Loucy (cell line): ENCODE measurements around the gene SLAMF1.

Source experiments
- H2AFZ ChIP-seq: fragments of 200-600 bp; sonication (generic); 2 replicates; pipeline ENCODE4 v1.6.0; 2016; ENCODE audit warnings: antibody characterized with exemption, mild to moderate bottlenecking, low read length, moderate library complexity
- H3F3A ChIP-seq: fragments of 200-600 bp; 2 replicates; pipeline ENCODE4 v1.6.0; 2016; ENCODE audit warnings: antibody characterized with exemption, low read depth, mild to moderate bottlenecking
- H3K27me3 ChIP-seq: fragments of 200-600 bp; sonication (generic); 2 replicates; pipeline ENCODE4 v1.6.1; 2014; ENCODE audit warnings: low read length, mild to moderate bottlenecking; ENCODE audit not compliant: insufficient read depth, poor library complexity, severe bottlenecking
- H3K36me3 ChIP-seq: fragments of 200-600 bp; sonication (generic); 2 replicates; pipeline ENCODE4 v1.6.1; 2016; ENCODE audit warnings: low read length; ENCODE audit not compliant: insufficient read depth
- H3K4me1 ChIP-seq: fragments of 200-600 bp; sonication (generic); 2 replicates; pipeline ENCODE4 v1.5.1; 2014; ENCODE audit warnings: low read length, mild to moderate bottlenecking; ENCODE audit not compliant: insufficient read depth, poor library complexity, severe bottlenecking
- H3K4me2 ChIP-seq: fragments of 200-600 bp; sonication (generic); 2 replicates; pipeline ENCODE4 v1.6.0; 2014; ENCODE audit warnings: antibody characterized with exemption, low read length, low read depth, mild to moderate bottlenecking; ENCODE audit not compliant: poor library complexity, severe bottlenecking
- H3K4me3 ChIP-seq: fragments of 200-600 bp; sonication (generic); 2 replicates; pipeline ENCODE4 v1.5.1; 2014; ENCODE audit warnings: low read length, mild to moderate bottlenecking, mixed read lengths; ENCODE audit not compliant: poor library complexity, severe bottlenecking
- H3K79me2 ChIP-seq: fragments of 200-600 bp; sonication (generic); 2 replicates; pipeline ENCODE4 v1.6.1; 2014; ENCODE audit warnings: low read length; ENCODE audit not compliant: insufficient read depth
- H3K9ac ChIP-seq: fragments of 200-600 bp; sonication (generic); 2 replicates; pipeline ENCODE4 v1.6.0; 2014; ENCODE audit warnings: mild to moderate bottlenecking, low read depth, low read length, moderate library complexity; ENCODE audit not compliant: poor library complexity, severe bottlenecking
- H3K9me2 ChIP-seq: fragments of 200-600 bp; sonication (generic); replicated peaks from 2 replicates; pipeline ENCODE4 v1.6.1; 2016; ENCODE audit warnings: low read depth, low read length, mixed read lengths
- H3K9me3 ChIP-seq: fragments of 200-600 bp; sonication (generic); 2 replicates; pipeline ENCODE4 v1.6.1; 2014; ENCODE audit warnings: mild to moderate bottlenecking, antibody characterized with exemption, low read length, low read depth; ENCODE audit not compliant: insufficient read depth
- H4K20me1 ChIP-seq: fragments of 200-600 bp; sonication (generic); 2 replicates; pipeline ENCODE4 v1.6.0; 2014; ENCODE audit warnings: antibody characterized with exemption, low read length, mild to moderate bottlenecking; ENCODE audit not compliant: insufficient read depth, poor library complexity, severe bottlenecking
- EZH2phosphoT487 ChIP-seq: fragments of 200-600 bp; IDR thresholded peaks from 2 replicates; pipeline ENCODE4 v1.6.1; 2018; ENCODE audit warnings: antibody characterized with exemption, mild to moderate bottlenecking, moderate library complexity, borderline replicate concordance
- TF ChIP-seq, protein P1 (sequence below): fragments of 200-600 bp; sonication (generic); conservative IDR thresholded peaks from 2 replicates; pipeline ENCODE4 v1.5.1; 2014; ENCODE audit warnings: mild to moderate bottlenecking, antibody characterized with exemption, low read length

The SLAMF1 gene

DNA sequence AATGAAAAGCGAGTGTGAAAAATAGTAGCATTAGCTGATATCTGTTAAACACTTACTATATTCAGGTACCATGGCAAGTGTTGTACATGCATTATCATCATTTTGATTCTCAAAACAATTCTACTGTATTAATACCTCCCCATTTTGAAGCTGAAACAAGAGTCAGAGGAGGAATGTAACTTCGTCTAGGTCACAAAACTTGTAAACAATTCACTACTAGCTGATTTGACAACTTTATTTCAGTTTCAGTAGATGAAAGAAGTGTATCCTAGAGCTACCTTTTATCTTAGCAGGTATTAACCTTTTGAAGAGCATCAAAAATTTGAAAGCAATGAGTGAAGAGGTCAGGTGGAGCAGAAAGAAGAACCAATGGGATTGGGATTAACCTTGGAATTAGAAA is 69.2 kb downstream of the SLAMF1 start:
- Histone ChIP-seq H3K79me2 (peaks cover 37% of the 10 kb centered on the region), H3K4me2 (peak overlapping the region; percentile 78), H4K20me1 (no peaks in the 10 kb centered on the region), H3K27me3 (peaks cover 15% of the 10 kb centered on the region), H3F3A (no peaks in the 10 kb centered on the region), H3K9ac (peak overlapping the region; percentile 75), H3K36me3 (no peaks in the 10 kb centered on the region), H3K9me2 (no peaks in the 10 kb centered on the region), H2AFZ (no peak overlapping the region), H3K4me1 (peaks cover 69% of the 10 kb centered on the region), H3K9me3 (no peaks in the 10 kb centered on the region; the same call in 1 of the 2 replicates), H3K4me3 (peak overlapping the region; percentile 74)
- TF ChIP-seq EZH2phosphoT487 = no peak
- TF ChIP-seq, protein P1, sequence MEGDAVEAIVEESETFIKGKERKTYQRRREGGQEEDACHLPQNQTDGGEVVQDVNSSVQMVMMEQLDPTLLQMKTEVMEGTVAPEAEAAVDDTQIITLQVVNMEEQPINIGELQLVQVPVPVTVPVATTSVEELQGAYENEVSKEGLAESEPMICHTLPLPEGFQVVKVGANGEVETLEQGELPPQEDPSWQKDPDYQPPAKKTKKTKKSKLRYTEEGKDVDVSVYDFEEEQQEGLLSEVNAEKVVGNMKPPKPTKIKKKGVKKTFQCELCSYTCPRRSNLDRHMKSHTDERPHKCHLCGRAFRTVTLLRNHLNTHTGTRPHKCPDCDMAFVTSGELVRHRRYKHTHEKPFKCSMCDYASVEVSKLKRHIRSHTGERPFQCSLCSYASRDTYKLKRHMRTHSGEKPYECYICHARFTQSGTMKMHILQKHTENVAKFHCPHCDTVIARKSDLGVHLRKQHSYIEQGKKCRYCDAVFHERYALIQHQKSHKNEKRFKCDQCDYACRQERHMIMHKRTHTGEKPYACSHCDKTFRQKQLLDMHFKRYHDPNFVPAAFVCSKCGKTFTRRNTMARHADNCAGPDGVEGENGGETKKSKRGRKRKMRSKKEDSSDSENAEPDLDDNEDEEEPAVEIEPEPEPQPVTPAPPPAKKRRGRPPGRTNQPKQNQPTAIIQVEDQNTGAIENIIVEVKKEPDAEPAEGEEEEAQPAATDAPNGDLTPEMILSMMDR = no peak

DNA sequence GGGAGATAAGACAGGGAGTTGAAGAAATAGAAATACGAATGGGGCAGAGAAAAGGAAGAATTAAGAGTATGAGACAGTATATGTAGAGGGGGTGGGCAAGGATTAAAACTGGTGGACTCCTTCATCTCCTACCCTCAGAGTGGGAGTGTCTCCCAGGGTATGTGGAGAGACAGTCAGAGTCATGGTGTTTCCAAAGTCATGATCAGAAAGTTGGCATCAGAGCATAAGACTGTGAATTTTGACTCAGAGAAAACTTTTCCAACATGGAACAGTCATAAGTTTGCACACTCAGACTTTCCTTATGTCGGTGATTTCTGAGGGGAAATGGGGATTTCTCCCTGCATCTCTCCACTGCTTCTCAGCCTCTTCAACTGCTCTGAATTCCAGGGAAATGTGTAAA is 70.0 kb downstream of the SLAMF1 start:
- Histone ChIP-seq H4K20me1 (no peaks in the 10 kb centered on the region), H3K4me1 (peaks cover 67% of the 10 kb centered on the region), H3F3A (no peaks in the 10 kb centered on the region), H3K27me3 (peaks cover 20% of the 10 kb centered on the region), H3K9me2 (no peaks in the 10 kb centered on the region), H2AFZ (no peak overlapping the region), H3K9me3 (no peaks in the 10 kb centered on the region), H3K79me2 (peaks cover 37% of the 10 kb centered on the region), H3K4me3 (peak overlapping the region; percentile 74), H3K9ac (no peak overlapping the region), H3K36me3 (no peaks in the 10 kb centered on the region), H3K4me2 (peak overlapping the region; percentile 78)
- TF ChIP-seq, protein P1 = no peak
- TF ChIP-seq EZH2phosphoT487 = no peak

DNA sequence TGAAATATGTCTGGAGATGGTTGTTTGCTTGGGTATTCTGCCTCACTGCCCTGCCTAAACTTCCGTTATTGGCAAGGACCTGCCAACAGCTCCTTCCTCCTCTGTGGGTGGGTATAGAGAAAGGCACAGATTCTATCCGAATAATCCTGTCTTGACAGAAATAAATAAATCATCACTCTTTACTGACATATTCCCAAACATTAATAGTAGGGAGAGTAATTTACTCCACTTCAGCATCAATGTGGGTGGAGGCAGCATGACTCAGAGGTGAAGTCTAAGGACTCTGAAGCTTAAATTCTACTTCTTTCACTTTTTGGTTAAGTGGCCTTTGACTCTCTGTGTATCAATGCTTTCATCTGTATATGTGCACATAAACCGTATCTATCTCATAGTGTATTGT is 70.5 kb downstream of the SLAMF1 start:
- H3K4me1 ChIP-seq = peaks cover 63% of the 10 kb centered on the region
- no peak for TF ChIP-seq EZH2phosphoT487
- TF ChIP-seq, protein P1 = no peak
- peak overlapping the region; percentile 74 for H3K4me3 ChIP-seq
- H3F3A ChIP-seq = no peaks in the 10 kb centered on the region
- H2AFZ ChIP-seq = no peak overlapping the region
- peak overlapping the region; percentile 78 for H3K4me2 ChIP-seq
- H3K9me2 ChIP-seq = no peaks in the 10 kb centered on the region
- H3K27me3 ChIP-seq = peaks cover 25% of the 10 kb centered on the region
- H3K79me2 ChIP-seq = peaks cover 37% of the 10 kb centered on the region
- H3K36me3 ChIP-seq = no peaks in the 10 kb centered on the region
- no peaks in the 10 kb centered on the region for H4K20me1 ChIP-seq
- no peak overlapping the region for H3K9ac ChIP-seq
- no peaks in the 10 kb centered on the region for H3K9me3 ChIP-seq
